Pancreas (tissue), 10 donors: ENCODE measurements around the gene AKAP13. TPM values are rescaled to one million over a fixed set of nuclear protein-coding genes. Genes with fewer than 3 reads are reported as not detected.
A peak's percentile ranks its signal among the peaks of the same experiment; 100 is the strongest.
"Not testable (repeated sequence)": the region's sequence is repeated elsewhere in the genome, so short reads cannot be mapped to it uniquely, and the experiment has no call there.

ENCODE experiments used
- ATAC-seq, 4 donors: fragments of 200-7000 bp; cut with Tn5 transposase; one replicate each; pipeline versions ENCODE4 v1.8.0 to v1.9.1; 2020; ENCODE audit warnings: mild to moderate bottlenecking in 4 of 4, moderate library complexity in 4 of 4
- DNase-seq, 6 donors: peaks; one replicate each; pipeline ENCODE4 v3.0.0-alpha.2; 2020
- FAIRE-seq: peaks from 2 replicates; lab custom pipeline; 2012; peaks lifted over from hg19 to GRCh38; lab: Jason Lieb, UNC
- H3K27ac ChIP-seq, 4 donors: fragments of 200-600 bp; sonication (generic); 1 replicate in 3 of 4; 2 replicates in 1 of 4; pipeline versions ENCODE4 v1.5.0 to v1.8.0; 2020
- H3K27me3 ChIP-seq, 4 donors: fragments of 200-600 bp; one replicate each; pipeline ENCODE4 v1.8.0; 2021
- H3K36me3 ChIP-seq, 3 donors: fragments of 200-600 bp; sonication (generic) in 1 of 3; one replicate each; pipeline versions ENCODE4 v1.5.0 to v1.8.0; 2020 to 2021
- H3K4me1 ChIP-seq, 3 donors: fragments of 200-600 bp; one replicate each; pipeline ENCODE4 v1.8.0; 2021
- H3K4me3 ChIP-seq, 4 donors: fragments of 200-600 bp; sonication (generic) in 2 of 4; one replicate each; pipeline versions ENCODE4 v1.5.0 to v1.8.0; 2020 to 2021
- H3K9me3 ChIP-seq, 4 donors: fragments of 200-600 bp; one replicate each; pipeline ENCODE4 v1.8.0; 2021
- CTCF ChIP-seq, 4 donors: fragments of 200-600 bp; sonication (generic) in 3 of 4; IDR thresholded peaks; one replicate each; pipeline versions ENCODE4 v1.5.0 to v1.8.0; 2021; ENCODE audit warnings: antibody characterized with exemption in 4 of 4
- WGBS, 2 donors: extraction: QIAGEN DNeasy Blood & Tissue Kit; methylation state at CpG; one replicate each; pipeline ENCODE4 v1.1.7; 2013; 5-methylcytosine and 5-hydroxymethylcytosine counted together
- intact Hi-C, 3 donors: fragments of 100-400 bp; cut with DNase I; formaldehyde crosslinking; loops; one replicate each; pipeline versions ENCODE4 v1.11.1 to v1.14.2; 2022
- microRNA-seq, 2 donors: library from miRNA; unstranded; fragments of <30 nt; microRNA quantifications; one replicate each; pipeline versions ENCODE4 to v1.1.0, GENCODE V29; 2019 to 2020
- polyA plus RNA-seq, 2 donors: library from polyadenylated mRNA; stranded (reverse); fragments of 200-250 nt; gene quantifications; one replicate each; pipeline ENCODE4 v1.2.3, GENCODE V29; 2013
- total RNA-seq, 6 donors: library from RNA; stranded (reverse); fragmentation: NEBNext Ultra II Directional in 4 of 6; extraction: Animal tissue kit (Norgen Biotek cat#: 25700) in 4 of 6; gene quantifications; one replicate each; pipeline versions ENCODE4 v1.2.1 to v1.2.4, GENCODE V29; 2021 to 2023
- donor health status: healthy with polysubstance abuse.
- donor health status: DM: no; HTN: no; CAD: no; lungs with moderate emphysema.
- donor health status: DM: no; HTN: no; CAD: no.
- donor health status: control.
- donor health status: control.
- donor health status: Bipolar disorder and iron deficiency.
- donor health status: DM: yes; HTN: yes; CAD: no.
- donor health status: DM: no; HTN: no; CAD: no.
- donor health status: DM: no; HTN: no; CAD: no.
- donor health status: DM: yes; HTN: yes; CAD: no.

The AKAP13 gene
- total and polyA plus RNA-seq, 8 donors, result 64.9 to 139 (median 89.9) TPM

DNA sequence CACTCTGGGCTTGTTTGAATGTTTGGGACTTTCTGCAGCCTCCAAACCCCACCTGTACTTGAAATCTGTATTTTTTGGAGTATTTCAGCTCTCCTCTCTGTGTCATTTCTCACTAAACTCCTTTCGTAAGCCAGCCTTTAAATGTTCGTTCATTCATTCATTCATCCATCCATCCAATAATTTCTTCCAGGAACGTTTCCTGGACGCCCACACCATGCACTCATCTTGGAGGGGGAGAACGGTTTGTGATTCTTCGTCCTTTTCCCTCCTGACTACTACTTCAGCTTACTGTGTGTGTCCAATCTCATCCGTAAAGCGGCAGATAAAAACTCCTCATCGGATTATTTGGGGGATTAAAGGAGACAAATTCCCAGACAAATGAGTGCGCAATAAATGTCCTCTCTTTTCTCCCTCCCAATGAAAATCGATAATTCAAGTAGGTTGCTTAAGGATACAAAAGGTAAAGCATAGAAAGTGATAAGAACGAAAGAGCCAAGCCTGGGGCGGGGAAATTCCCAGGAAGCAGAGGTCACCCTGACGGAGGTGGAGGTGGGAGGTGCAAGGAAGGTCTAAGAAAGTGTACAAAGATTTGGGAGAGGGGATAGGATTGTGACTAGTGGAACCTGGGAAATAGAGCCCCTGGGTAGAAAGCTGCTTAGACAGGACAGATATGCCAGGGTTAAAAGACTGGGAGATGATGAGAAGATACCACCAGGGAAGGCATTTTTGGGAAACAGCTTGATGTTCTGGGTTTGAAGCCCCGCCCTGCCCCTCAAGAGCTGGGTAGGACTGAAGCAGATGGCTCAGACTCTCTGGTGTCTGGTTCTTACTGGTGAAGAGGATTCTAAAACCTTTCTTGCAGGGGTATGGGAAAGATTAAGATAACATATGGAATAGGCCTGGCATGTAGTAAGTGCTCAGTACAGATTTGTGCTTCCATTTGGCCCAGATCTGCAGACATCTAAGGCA is 415.2 kb downstream of the AKAP13 start:
- intact Hi-C loops, result no loop called here
- ATAC-seq (peak in 1 of 4 donors; percentile 14), FAIRE-seq (no peak), DNase-seq (no peak)
- H3K4me3 ChIP-seq, result peak overlapping the region in 3 of 4 donors; percentile 4 to 91 (median 79)
- no peaks in the 10 kb centered on the region for H3K27me3 ChIP-seq
- WGBS, 2 donors, result 23 to 26% methylated on average over 15 of the region's 15 CpGs
- H3K4me1 ChIP-seq, result peaks cover 5 to 12% (median 7%) of the 10 kb centered on the region in 3 donors
- H3K36me3 ChIP-seq, result no peaks in the 10 kb centered on the region
- H3K9me3 ChIP-seq, result no peaks in the 10 kb centered on the region
- no peak for TF ChIP-seq CTCF (IDR thresholded peaks at IDR 0.05)
- H3K27ac ChIP-seq, result peak overlapping the region in 2 of 4 donors; percentile 7 to 25

- H3K27ac ChIP-seq, H3K4me3 ChIP-seq, H3K36me3 ChIP-seq, DNase-seq, H3K27me3 ChIP-seq, FAIRE-seq, H3K9me3 ChIP-seq, intact Hi-C loops, ATAC-seq: not testable (repeated sequence)
- H3K4me1 ChIP-seq, result peaks cover 5 to 17% (median 10%) of the 10 kb centered on the region in 3 donors
- WGBS, 2 donors, result 81 to 89% methylated on average over 7 of the region's 7 CpGs
Measured at GRCh38 chr15:85796371-85796770, 416.0 kb downstream of the AKAP13 start.

Small RNA genes lying within 50 kb of the gene (microRNA-seq; reads per million reads assigned to microRNA genes)
- gene MIR1276, result 0 reads per million in 2 donors
- 9.7 to 16.5 reads per million in 2 donors for gene MIR7706
